HG03442 (cell line): ENCODE measurements around the gene ELP4.
A peak's percentile ranks its signal among the peaks of the same experiment; 100 is the strongest.

Source experiments
- ATAC-seq: cut with Tn5 transposase; IDR thresholded peaks from one replicate; pipeline ENCODE4 v1.9.1; 2021; ENCODE audit warnings: mild to moderate bottlenecking, moderate library complexity; ENCODE audit not compliant: unreplicated experiment

Gene ELP4

GRCh38 chr11:31808721-31809540, 299.4 kb downstream of the ELP4 start:
- no peak for ATAC-seq

- ATAC-seq: no peak
Observed at GRCh38 chr11:31809541-31809856, 299.9 kb downstream of the ELP4 start.

DNA sequence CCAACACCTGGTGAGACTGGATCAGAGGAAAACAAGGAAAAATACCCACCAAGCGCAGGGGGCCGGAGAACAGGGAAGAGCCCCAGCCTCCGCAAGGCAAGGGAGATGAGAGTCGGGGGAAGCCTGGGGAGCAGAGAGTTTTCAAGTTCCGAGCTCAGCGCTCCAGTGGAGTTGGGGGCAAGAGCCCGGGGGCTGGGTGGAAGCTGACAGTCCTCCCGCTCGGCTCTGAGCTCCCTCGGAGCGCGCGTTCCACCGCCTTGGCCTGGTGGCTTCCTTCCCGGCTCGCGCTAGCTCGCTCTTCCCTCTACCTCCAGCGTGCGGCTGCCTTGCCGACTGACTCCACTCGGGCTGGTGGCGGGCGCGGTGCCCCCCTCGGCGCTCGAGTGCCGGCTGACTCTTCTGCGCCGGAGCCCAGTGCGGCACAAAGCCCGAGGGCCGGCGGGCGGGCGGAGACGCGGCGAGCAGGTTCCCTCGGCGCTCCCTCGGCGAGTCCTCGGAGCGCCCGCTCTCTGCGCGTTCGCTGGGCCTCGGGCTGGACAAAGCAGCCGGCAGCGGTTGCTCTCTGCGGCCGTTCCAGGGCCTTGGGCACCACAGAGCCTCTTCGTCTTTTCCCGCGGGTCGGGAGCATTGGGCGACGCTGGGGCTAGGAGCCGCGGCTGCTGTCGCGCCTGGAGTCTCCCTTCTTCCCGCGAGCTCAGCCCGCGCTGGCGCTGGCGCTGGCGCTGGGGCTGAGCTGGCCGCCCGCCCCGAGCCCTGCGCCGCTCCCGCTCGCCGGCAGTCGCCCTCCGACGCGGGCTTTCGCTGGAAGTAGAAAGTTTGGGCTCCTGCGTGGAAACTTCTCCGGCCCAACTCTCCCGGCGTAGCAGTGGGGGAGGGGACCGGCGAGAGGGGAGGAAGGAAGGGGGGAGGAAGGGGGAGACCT, 300.6 kb downstream of the ELP4 start:
- no peak for ATAC-seq

DNA sequence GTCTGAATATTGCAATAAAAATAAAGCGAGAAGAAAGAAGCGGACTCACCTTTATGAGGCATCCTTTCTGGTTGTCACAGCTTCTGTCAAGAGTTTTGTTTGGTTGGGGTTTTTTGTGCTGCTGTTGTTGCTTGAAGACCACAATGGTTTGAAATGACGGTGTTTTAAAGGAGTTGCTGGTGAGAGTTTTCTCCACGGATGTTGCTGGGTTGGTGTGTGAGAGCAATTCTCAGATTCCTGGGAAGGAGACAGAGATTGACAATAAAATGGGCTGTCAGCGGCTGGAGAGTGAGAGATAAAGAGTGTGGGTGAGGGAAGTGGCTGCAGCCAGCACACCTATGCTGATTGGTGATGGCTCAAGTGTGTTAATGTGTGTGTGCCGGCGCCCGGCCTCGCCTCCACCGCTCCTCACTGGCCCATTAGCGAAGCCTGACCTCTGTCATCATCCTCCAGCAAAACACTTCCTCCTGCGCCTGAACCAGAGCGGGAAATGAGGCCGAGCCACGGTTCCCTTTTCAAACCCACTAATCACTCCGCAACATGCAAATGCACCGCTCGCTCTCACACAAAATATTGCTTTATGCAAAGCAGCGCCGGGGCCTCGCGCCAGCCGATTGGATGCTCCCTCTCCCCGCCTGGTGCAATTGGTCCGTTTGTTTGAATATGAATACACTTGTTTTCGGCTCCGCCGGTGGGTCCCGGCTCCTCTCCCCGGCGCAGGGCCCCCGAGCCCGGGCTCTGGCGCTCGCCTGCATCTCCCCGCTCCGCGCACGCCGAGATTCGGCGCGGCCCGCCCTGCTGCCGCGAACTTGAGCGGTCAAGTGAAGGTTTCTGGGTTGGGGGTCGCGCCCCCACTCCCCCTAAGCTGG, 301.4 kb downstream of the ELP4 start, which contains the start of gene PAX6:
TSS of gene PAX6 (minus strand) at position 544 of the 869 bp plus-strand sequence. CDS start 4,911 bp downstream, outside the sequence.
- peak; percentile 43 for ATAC-seq

GRCh38 chr11:31812383-31813381, 303.1 kb downstream of the ELP4 start:
- ATAC-seq: no peak

- ATAC-seq: no peak
Observed at GRCh38 chr11:31813391-31814175, 304.0 kb downstream of the ELP4 start.

- ATAC-seq: no peak
Observed at GRCh38 chr11:31814176-31814868, 304.8 kb downstream of the ELP4 start.

DNA sequence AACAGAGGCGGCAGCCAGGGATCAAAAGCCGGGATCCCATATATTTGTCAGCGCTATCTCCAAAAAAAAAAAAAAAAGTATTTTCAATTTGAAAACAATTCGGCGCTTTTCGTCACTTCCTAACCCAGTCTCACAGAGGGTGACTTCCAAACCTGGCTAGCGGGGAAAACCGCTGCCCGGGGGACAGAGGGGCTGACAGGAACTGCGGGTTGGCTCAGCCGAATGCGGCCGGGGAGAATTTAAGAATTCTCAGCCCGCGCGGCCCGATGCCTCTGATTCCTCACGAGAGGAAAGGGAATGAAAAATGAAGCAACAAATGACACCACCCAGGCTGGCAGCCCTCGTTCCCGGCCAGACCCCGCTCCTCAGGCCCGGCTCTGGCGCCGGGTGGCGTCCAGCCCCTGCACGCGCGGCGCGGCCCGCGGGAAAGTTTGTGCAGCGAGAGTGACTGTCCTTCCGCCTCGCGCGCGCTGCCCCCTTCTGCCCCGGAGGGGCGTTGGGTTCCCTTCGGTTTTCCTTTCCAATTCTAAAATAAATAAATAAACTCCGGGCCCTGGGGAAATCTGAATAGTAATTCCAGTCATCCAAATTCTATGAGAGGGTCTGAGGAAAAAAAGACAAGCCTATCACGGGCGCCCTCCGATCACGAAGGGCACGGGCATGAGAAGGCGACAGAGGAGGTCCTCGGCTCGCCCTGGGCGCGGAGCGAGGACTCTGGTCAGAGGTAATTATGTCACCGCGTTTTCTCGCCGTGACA, 306.3 kb downstream of the ELP4 start:
- no peak for ATAC-seq

GRCh38 chr11:31816468-31817053, 307.0 kb downstream of the ELP4 start:
- ATAC-seq: no peak

DNA sequence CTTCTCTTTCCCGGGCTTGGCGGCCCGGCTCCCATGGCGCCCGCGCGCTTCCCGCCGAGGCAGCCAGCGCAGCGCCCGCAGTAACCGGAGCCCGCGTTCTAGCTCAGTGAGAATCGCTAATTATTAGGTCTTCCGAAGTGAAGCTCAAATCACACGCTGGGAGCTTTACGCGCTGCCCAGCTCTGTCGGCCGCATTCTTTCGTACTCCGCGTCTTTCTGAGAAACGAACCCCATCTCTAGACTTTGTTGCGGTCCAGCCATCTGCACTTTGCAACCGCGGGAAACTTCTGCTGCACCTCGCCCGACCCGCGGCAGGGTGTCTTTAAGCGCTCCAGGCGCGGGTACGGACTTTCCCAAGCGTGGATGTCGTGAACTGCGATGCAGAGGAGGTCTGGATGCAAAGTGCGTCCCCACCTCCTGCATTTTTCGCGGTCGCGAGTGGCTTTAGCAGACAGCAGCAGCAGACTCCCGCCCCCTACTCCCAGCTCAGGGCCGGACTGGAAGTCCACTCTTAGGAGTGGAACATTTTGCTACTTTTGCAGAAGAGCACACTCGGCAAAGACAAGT, 307.6 kb downstream of the ELP4 start:
- ATAC-seq: no peak

DNA sequence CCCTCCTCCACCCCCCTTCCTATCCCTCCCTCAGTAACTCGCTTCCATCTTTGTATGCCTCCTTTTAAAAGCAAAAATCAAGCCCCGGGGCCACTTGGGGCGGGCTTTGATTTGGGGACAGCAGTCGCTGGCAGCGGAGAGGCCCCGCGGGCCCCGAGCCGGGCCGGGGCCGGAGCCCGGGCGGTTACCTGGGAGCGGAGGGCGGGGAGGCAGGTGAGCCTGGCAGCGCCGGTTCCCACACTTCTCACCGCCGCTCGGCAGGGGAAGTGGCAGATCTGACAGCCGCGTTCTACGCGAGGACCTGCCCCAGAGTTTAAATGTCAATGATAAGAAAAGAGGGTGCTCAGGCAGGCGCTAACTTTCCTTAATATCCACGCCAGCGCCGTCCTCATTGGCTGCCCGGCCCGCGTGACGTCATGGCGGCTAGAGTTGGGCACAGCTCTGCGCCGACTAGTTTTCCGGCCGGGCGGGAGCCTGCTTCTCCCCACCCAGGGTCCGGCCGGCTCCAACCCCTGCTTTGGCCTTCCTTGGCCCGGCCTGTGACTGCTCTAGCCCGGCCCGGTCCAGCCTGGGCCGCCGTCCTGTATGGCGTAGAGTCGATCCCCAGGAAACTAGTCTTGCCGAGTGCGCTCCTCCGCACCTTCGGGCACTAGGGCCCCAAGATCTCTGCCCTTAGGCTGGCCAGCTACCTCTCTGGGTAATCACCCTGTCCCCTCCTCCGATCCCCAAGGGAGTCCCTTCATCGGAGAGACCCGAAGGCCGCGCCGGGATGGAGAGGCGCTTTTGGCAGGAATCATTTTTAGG, 308.3 kb downstream of the ELP4 start:
- ATAC-seq: no peak

DNA sequence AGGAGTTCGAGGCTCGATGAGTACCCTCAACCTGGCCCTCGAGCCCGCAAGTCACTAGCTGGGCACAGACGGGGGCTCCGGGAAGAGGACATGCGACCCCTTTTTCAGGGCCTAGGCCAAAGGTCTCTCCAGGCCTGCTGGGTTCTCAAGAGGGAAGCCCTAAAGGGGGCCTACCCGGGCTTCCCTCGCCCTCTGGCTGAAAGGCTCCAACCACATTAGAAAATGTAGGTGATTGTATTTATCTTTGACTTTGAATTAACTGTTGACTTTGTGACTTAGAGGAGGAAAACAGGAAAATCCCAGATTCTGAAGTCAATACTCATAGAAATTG, 308.8 kb downstream of the ELP4 start:
- no peak for ATAC-seq

- no peak for ATAC-seq
Observed at GRCh38 chr11:31818874-31819331, 309.3 kb downstream of the ELP4 start.

GRCh38 chr11:31819621-31820437, 310.3 kb downstream of the ELP4 start:
- ATAC-seq: no peak

DNA sequence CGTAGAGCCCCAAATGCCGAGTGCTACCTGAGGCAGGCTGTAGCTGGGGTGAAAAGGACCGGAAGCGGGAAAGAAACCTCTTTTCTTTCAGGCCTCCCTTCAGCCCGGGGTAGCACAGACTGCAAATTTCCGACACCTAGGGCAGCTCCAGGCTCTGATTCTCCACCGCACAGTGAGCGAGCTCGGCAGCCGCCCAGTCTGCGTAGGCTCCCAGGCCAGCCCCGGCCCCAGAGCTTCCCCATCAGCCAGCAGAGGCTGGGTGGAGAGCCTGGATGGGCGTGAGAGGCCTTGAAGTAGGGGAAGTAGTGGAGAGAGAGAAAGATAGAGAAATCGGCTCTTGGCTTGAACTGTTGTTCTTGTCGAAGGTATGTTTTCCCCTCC, 310.9 kb downstream of the ELP4 start:
- no peak for ATAC-seq
